Mucosa of gallbladder (tissue), 1 donor: ENCODE measurements around the gene PASD1. TPM values are rescaled to one million over a fixed set of nuclear protein-coding genes. Genes with fewer than 3 reads are reported as not detected.

Experiments used
- total RNA-seq: library from RNA; stranded (reverse); gene quantifications from one replicate; pipeline ENCODE4 v1.2.1, GENCODE V29; 2021
- donor health status: DM: no; HTN: no; CAD: no.

The PASD1 gene
- total RNA-seq, 1 donor from 2014 or later, result not detected

Other genes starting within 250 kb of the PASD1 start
- 20.9 TPM for gene VMA21, start 166.5 kb upstream of the PASD1 start, total RNA-seq
- gene PRRG3, start 131.8 kb downstream of the PASD1 start, total RNA-seq, result 0.46 TPM
- 0.52 TPM for gene FATE1, start 152.4 kb downstream of the PASD1 start, total RNA-seq
- gene CNGA2, start 171.1 kb downstream of the PASD1 start, total RNA-seq, result not detected